ENCODE results near the gene KIRREL3.

KIRREL3 gene

GRCh38 chr11:126969865-126970479 lies 30.6 kb downstream of the KIRREL3 start:
- in situ Hi-C loops (cut with MboI; ENCODE audit: low pct_unique_long_range_greater_than_20kb, low sequenced_read_pairs, unreplicated experiment): no loop called here
- no peak for DNase-seq (ENCODE audit: low spot score)
- TF ChIP-seq, protein P1, sequence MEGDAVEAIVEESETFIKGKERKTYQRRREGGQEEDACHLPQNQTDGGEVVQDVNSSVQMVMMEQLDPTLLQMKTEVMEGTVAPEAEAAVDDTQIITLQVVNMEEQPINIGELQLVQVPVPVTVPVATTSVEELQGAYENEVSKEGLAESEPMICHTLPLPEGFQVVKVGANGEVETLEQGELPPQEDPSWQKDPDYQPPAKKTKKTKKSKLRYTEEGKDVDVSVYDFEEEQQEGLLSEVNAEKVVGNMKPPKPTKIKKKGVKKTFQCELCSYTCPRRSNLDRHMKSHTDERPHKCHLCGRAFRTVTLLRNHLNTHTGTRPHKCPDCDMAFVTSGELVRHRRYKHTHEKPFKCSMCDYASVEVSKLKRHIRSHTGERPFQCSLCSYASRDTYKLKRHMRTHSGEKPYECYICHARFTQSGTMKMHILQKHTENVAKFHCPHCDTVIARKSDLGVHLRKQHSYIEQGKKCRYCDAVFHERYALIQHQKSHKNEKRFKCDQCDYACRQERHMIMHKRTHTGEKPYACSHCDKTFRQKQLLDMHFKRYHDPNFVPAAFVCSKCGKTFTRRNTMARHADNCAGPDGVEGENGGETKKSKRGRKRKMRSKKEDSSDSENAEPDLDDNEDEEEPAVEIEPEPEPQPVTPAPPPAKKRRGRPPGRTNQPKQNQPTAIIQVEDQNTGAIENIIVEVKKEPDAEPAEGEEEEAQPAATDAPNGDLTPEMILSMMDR (IDR thresholded peaks at IDR 0.05; ENCODE audit: extremely low read depth, insufficient read depth, missing control alignments): no peak

- TF ChIP-seq, protein P1 (IDR thresholded peaks at IDR 0.05; ENCODE audit: extremely low read depth, insufficient read depth, missing control alignments): no peak
- in situ Hi-C loops (cut with MboI; ENCODE audit: low pct_unique_long_range_greater_than_20kb, low sequenced_read_pairs, unreplicated experiment): no loop called here
- DNase-seq (ENCODE audit: low spot score): no peak
These were observed 31.7 kb downstream of the KIRREL3 start for GRCh38 chr11:126968915-126969314.

- no peak for DNase-seq (ENCODE audit: low spot score)
- TF ChIP-seq, protein P1 (IDR thresholded peaks at IDR 0.05; ENCODE audit: extremely low read depth, insufficient read depth, missing control alignments): no peak
- in situ Hi-C loops (cut with MboI; ENCODE audit: low pct_unique_long_range_greater_than_20kb, low sequenced_read_pairs, unreplicated experiment): no loop called here
These were observed 35.2 kb downstream of the KIRREL3 start for GRCh38 chr11:126965331-126965730.

GRCh38 chr11:126963603-126964363 lies 36.8 kb downstream of the KIRREL3 start:
- TF ChIP-seq, protein P1 (IDR thresholded peaks at IDR 0.05; ENCODE audit: extremely low read depth, insufficient read depth, missing control alignments): no peak
- no peak for DNase-seq (ENCODE audit: low spot score)
- in situ Hi-C loops (cut with MboI; ENCODE audit: low pct_unique_long_range_greater_than_20kb, low sequenced_read_pairs, unreplicated experiment): no loop called here

GRCh38 chr11:126963115-126963514 lies 37.5 kb downstream of the KIRREL3 start:
- TF ChIP-seq, protein P1 (IDR thresholded peaks at IDR 0.05; ENCODE audit: extremely low read depth, insufficient read depth, missing control alignments): no peak
- DNase-seq (ENCODE audit: low spot score): no peak
- in situ Hi-C loops (cut with MboI; ENCODE audit: low pct_unique_long_range_greater_than_20kb, low sequenced_read_pairs, unreplicated experiment): no loop called here

DNA sequence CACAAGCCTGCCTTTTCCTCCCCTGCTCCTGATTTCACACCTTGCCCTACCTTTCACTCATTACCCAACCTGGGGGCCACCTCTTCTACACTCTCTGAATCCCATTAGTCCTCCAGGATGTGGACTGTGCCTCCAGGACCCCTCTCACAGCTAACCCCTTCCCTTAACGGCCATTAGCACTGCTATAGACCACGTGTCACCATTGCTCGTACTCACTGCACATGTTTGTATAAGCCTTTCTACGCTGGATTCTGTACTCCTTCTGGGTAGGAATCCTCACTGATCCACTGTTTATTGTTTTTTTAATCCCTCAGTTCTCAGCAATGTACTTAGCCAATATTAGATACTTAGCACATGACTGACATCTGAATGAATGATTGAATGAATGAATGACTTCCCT lies 40.9 kb downstream of the KIRREL3 start:
- in situ Hi-C loops (cut with MboI; ENCODE audit: low pct_unique_long_range_greater_than_20kb, low sequenced_read_pairs, unreplicated experiment): no loop called here
- TF ChIP-seq, protein P1 (IDR thresholded peaks at IDR 0.05; ENCODE audit: extremely low read depth, insufficient read depth, missing control alignments): no peak
- no peak for DNase-seq (ENCODE audit: low spot score)

All from GM13977 (cell line).